WERI-Rb-1 (cell line): Measurements from ENCODE around the gene SLC4A5.
"Not testable (repeated sequence)": the region's sequence is repeated elsewhere in the genome, so short reads cannot be mapped to it uniquely, and the experiment has no call there.

Source experiments
- DNase-seq: peaks from one replicate; pipeline ENCODE4 v3.0.0-alpha.2; 2020
- H3K27ac ChIP-seq: fragments of 250-450 bp; sonication (Bioruptor Pico); 2 replicates; pipeline ENCODE4 v1.5.1; 2020; ENCODE audit warnings: mild to moderate bottlenecking, moderate library complexity
- H3K27me3 ChIP-seq: fragments of 250-450 bp; sonication (Bioruptor Pico); 2 replicates; pipeline ENCODE4 v1.5.1; 2021; ENCODE audit warnings: mild to moderate bottlenecking, low read depth, moderate library complexity; ENCODE audit not compliant: insufficient read depth, severe bottlenecking
- H3K36me3 ChIP-seq: fragments of 250-450 bp; sonication (Bioruptor Pico); 2 replicates; pipeline ENCODE4 v1.5.1; 2020; ENCODE audit warnings: mild to moderate bottlenecking, moderate library complexity
- H3K4me3 ChIP-seq: 2 replicates; pipeline ENCODE4 v1.5.1; 2011; ENCODE audit warnings: low read depth, mild to moderate bottlenecking, control low read depth, low read length
- H3K9me3 ChIP-seq: fragments of 250-450 bp; sonication (Bioruptor Pico); 2 replicates; pipeline ENCODE4 v1.5.1; 2021; ENCODE audit warnings: mild to moderate bottlenecking, moderate library complexity; ENCODE audit not compliant: severe bottlenecking
- CTCF ChIP-seq: IDR thresholded peaks from 2 replicates; pipeline ENCODE4 v1.5.1; 2011; ENCODE audit warnings: low read depth, mild to moderate bottlenecking, control low read depth, inconsistent platforms, low read length

SLC4A5 gene

GRCh38 chr2:74222300-74222650 lies 120.9 kb downstream of the SLC4A5 start:
- H3K9me3 ChIP-seq: no peaks in the 10 kb centered on the region
- no peak for TF ChIP-seq CTCF
- H3K4me3 ChIP-seq: no peak overlapping the region
- no peaks in the 10 kb centered on the region for H3K27me3 ChIP-seq
- no peak for DNase-seq
- H3K27ac ChIP-seq: no peak overlapping the region
- H3K36me3 ChIP-seq: peaks cover 24% of the 10 kb centered on the region

GRCh38 chr2:74221604-74222299 lies 121.5 kb downstream of the SLC4A5 start:
- DNase-seq: no peak
- H3K27ac ChIP-seq: no peak overlapping the region
- H3K27me3 ChIP-seq: no peaks in the 10 kb centered on the region
- peaks cover 27% of the 10 kb centered on the region for H3K36me3 ChIP-seq
- no peak for TF ChIP-seq CTCF
- no peaks in the 10 kb centered on the region for H3K9me3 ChIP-seq
- no peak overlapping the region for H3K4me3 ChIP-seq

GRCh38 chr2:74221091-74221490 lies 122.1 kb downstream of the SLC4A5 start:
- Histone ChIP-seq H3K36me3 (peaks cover 34% of the 10 kb centered on the region), H3K4me3 (no peak overlapping the region), H3K9me3 (no peaks in the 10 kb centered on the region), H3K27ac (no peak overlapping the region), H3K27me3 (no peaks in the 10 kb centered on the region)
- DNase-seq: no peak
- no peak for TF ChIP-seq CTCF

- Histone ChIP-seq H3K36me3 (peaks cover 43% of the 10 kb centered on the region), H3K4me3 (no peak overlapping the region), H3K27ac (no peak overlapping the region), H3K27me3 (no peaks in the 10 kb centered on the region), H3K9me3 (no peaks in the 10 kb centered on the region)
- TF ChIP-seq CTCF: no peak
- no peak for DNase-seq
Observed at GRCh38 chr2:74219846-74220486, 123.2 kb downstream of the SLC4A5 start.

GRCh38 chr2:74216642-74217041 lies 126.6 kb downstream of the SLC4A5 start:
- Histone ChIP-seq H3K27me3 (no peaks in the 10 kb centered on the region), H3K4me3 (no peak overlapping the region), H3K27ac (no peak overlapping the region), H3K36me3 (peaks cover 66% of the 10 kb centered on the region), H3K9me3 (no peaks in the 10 kb centered on the region)
- DNase-seq: no peak
- TF ChIP-seq CTCF: no peak

- H3K36me3 ChIP-seq: peaks cover 67% of the 10 kb centered on the region
- H3K27ac ChIP-seq, H3K4me3 ChIP-seq, H3K27me3 ChIP-seq, H3K9me3 ChIP-seq, DNase-seq: not testable (repeated sequence)
Observed at GRCh38 chr2:74215771-74216170, 127.4 kb downstream of the SLC4A5 start.
